ENCODE results near the gene PELI2.

PELI2 gene

DNA sequence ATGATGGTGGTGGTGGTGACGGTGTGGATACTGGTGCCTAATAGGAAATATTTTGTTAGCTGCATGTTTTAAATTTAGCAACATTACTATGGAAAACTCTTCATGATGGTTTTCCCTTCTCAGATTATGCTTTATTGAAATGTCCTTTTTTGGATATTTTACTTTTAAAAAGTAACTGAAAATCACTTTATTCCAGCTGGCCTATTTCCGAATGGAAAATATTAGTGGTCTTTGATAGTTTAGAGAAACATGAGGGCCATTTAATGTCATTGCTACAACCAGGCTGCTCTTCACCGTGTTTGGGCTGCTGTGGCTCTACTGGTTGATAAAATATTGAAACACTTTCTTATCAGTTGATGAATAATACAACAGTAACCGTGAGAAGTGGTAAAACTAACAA is 64.2 kb downstream of the PELI2 start:
- no peak overlapping the region for H3K4me3 ChIP-seq (ENCODE audit: low read depth, low read length)
- H3K9ac ChIP-seq (ENCODE audit: low read depth, low read length), result no peak overlapping the region
- no peaks in the 10 kb centered on the region for H3K36me3 ChIP-seq (ENCODE audit: control insufficient read depth, insufficient read depth, low read length)
- H3K4me1 ChIP-seq (ENCODE audit: control insufficient read depth, insufficient read depth, low read length), result no peaks in the 10 kb centered on the region
- H3K9me3 ChIP-seq (ENCODE audit: control insufficient read depth, insufficient read depth, low read length), result no peaks in the 10 kb centered on the region
- no peaks in the 10 kb centered on the region for H3K27me3 ChIP-seq (ENCODE audit: control insufficient read depth, insufficient read depth, low read length)

DNA sequence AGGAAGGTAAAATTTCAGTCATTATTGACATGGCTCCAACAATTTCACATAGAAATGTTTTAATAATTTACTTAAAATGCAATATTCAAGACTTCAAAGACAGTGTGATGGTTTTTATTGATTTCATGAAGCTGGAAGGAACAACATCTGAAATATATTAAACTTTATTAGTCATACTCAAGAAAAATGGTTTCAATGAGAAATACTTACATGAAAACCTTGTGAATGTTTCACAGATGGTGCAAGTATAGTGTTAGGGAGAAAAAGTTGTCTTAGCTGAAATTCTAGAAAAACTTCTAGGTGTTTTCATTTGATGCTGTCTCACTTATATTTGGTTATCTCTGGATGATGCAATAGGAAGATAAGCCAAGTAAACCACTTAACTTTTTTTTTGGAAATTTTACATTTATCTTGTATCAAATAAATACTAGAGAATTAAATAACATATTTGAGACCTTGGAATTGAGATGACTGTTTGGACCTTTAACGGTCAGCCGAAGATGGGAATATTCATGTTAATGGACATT is 65.5 kb downstream of the PELI2 start:
- Histone ChIP-seq H3K4me3 (ENCODE audit: low read depth, low read length) (no peak overlapping the region), H3K27me3 (ENCODE audit: control insufficient read depth, insufficient read depth, low read length) (no peaks in the 10 kb centered on the region), H3K9ac (ENCODE audit: low read depth, low read length) (no peak overlapping the region)

DNA sequence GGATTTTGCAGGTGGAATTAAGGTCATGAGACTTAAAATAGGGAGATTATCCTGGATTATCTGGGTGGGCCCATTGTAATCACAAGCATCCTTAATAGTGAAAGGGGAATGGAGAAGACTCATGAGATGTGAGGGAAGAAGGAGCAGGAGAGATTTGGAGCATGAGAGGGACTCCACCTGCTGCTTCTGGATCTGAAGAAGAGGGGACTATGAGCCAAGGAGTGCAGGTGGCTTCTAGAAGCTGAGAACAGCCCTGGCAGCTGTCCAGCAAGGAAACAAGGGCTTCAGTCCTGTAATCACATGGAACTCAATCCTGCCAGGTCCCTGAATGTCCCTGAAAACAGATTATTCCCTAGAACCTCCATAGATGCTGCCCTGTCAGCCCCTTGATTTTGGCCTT is 67.8 kb downstream of the PELI2 start:
- Histone ChIP-seq H3K4me3 (ENCODE audit: low read depth, low read length) (no peak overlapping the region), H3K9ac (ENCODE audit: low read depth, low read length) (no peak overlapping the region), H3K27me3 (ENCODE audit: control insufficient read depth, insufficient read depth, low read length) (no peaks in the 10 kb centered on the region), H3K9me3 (ENCODE audit: control insufficient read depth, insufficient read depth, low read length) (no peaks in the 10 kb centered on the region), H3K36me3 (ENCODE audit: control insufficient read depth, insufficient read depth, low read length) (no peaks in the 10 kb centered on the region), H3K4me1 (ENCODE audit: control insufficient read depth, insufficient read depth, low read length) (no peaks in the 10 kb centered on the region)

More for the DNA sequence above, 65.5 kb downstream of the PELI2 start:
- no peaks in the 10 kb centered on the region for H3K4me1 ChIP-seq (ENCODE audit: control insufficient read depth, insufficient read depth, low read length)
- H3K9me3 ChIP-seq (ENCODE audit: control insufficient read depth, insufficient read depth, low read length), result no peaks in the 10 kb centered on the region
- no peaks in the 10 kb centered on the region for H3K36me3 ChIP-seq (ENCODE audit: control insufficient read depth, insufficient read depth, low read length)

DNA sequence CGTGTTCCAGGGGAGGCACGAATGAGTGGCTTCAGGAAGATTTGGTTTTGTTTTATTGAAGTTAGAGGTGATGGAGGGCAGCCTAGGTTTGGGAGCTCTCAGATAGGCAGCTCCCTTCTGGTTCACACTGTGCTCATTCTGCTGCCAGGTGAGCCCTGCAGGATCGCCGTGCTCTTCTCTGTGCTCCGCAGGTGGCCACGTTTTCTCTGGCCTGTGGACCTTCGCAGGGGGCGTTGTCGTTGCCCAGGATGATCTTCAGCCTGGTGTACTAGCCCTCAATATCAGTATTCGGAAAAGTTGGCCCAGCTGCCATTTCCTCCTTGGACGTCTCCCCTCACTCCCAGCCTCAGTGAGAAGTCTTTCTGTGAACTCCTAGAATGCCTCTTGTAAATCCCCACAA is 69.5 kb downstream of the PELI2 start:
- Histone ChIP-seq H3K4me1 (ENCODE audit: control insufficient read depth, insufficient read depth, low read length) (no peaks in the 10 kb centered on the region), H3K4me3 (ENCODE audit: low read depth, low read length) (no peak overlapping the region), H3K9me3 (ENCODE audit: control insufficient read depth, insufficient read depth, low read length) (no peaks in the 10 kb centered on the region), H3K36me3 (ENCODE audit: control insufficient read depth, insufficient read depth, low read length) (no peaks in the 10 kb centered on the region), H3K9ac (ENCODE audit: low read depth, low read length) (no peak overlapping the region), H3K27me3 (ENCODE audit: control insufficient read depth, insufficient read depth, low read length) (no peaks in the 10 kb centered on the region)

- H3K9me3 ChIP-seq (ENCODE audit: control insufficient read depth, insufficient read depth, low read length), result no peaks in the 10 kb centered on the region
- no peaks in the 10 kb centered on the region for H3K36me3 ChIP-seq (ENCODE audit: control insufficient read depth, insufficient read depth, low read length)
- H3K9ac ChIP-seq (ENCODE audit: low read depth, low read length), result no peak overlapping the region
- no peak overlapping the region for H3K4me3 ChIP-seq (ENCODE audit: low read depth, low read length)
- H3K27me3 ChIP-seq (ENCODE audit: control insufficient read depth, insufficient read depth, low read length), result no peaks in the 10 kb centered on the region
- H3K4me1 ChIP-seq (ENCODE audit: control insufficient read depth, insufficient read depth, low read length), result no peaks in the 10 kb centered on the region
Measured at GRCh38 chr14:56189307-56189706, 71.1 kb downstream of the PELI2 start.

DNA sequence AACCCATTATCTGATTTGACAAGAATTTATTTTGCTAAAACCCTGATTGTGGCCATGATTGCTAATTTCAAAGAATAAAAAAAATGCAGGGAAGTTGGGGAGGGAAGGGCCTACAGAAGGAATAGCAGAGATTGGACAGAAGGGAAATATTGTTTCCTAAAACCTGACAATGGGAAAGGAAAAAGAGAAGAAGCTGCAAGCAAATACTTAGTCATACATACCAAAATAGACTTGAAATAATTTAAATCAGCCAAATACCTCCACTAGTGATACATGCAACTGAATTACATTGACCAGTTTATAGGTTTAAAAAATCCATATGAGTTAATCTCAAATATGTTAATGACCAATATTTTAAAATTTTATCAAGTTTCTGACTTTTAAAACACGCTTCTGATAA is 75.1 kb downstream of the PELI2 start:
- Histone ChIP-seq H3K4me1 (ENCODE audit: control insufficient read depth, insufficient read depth, low read length) (no peaks in the 10 kb centered on the region), H3K4me3 (ENCODE audit: low read depth, low read length) (no peak overlapping the region), H3K36me3 (ENCODE audit: control insufficient read depth, insufficient read depth, low read length) (no peaks in the 10 kb centered on the region), H3K9ac (ENCODE audit: low read depth, low read length) (no peak overlapping the region), H3K27me3 (ENCODE audit: control insufficient read depth, insufficient read depth, low read length) (no peaks in the 10 kb centered on the region), H3K9me3 (ENCODE audit: control insufficient read depth, insufficient read depth, low read length) (no peaks in the 10 kb centered on the region)

DNA sequence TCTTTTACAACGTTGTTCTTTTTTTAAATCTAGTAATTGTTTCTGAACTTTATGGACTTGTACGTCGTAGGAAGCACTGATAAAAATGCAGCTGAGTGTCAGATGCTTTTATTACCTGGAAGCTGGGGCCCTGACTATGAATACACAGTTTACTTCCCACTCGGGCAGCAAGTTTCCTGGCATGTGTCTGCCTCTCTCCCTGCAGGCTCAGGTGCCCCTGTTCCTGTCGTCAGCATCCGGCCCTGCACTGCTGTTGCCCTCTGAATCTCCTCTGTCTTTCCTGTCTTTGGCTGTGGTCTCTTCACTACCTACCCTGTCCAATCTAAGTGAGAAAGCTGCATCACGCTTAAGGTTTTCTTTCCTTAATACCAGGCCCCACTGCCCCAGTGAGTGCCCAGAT is 75.8 kb downstream of the PELI2 start:
- Histone ChIP-seq H3K9me3 (ENCODE audit: control insufficient read depth, insufficient read depth, low read length) (no peaks in the 10 kb centered on the region), H3K4me1 (ENCODE audit: control insufficient read depth, insufficient read depth, low read length) (no peaks in the 10 kb centered on the region), H3K9ac (ENCODE audit: low read depth, low read length) (no peak overlapping the region), H3K4me3 (ENCODE audit: low read depth, low read length) (no peak overlapping the region), H3K36me3 (ENCODE audit: control insufficient read depth, insufficient read depth, low read length) (no peaks in the 10 kb centered on the region), H3K27me3 (ENCODE audit: control insufficient read depth, insufficient read depth, low read length) (no peaks in the 10 kb centered on the region)

- no peaks in the 10 kb centered on the region for H3K9me3 ChIP-seq (ENCODE audit: control insufficient read depth, insufficient read depth, low read length)
- no peak overlapping the region for H3K9ac ChIP-seq (ENCODE audit: low read depth, low read length)
- no peak overlapping the region for H3K4me3 ChIP-seq (ENCODE audit: low read depth, low read length)
- H3K36me3 ChIP-seq (ENCODE audit: control insufficient read depth, insufficient read depth, low read length), result no peaks in the 10 kb centered on the region
- H3K4me1 ChIP-seq (ENCODE audit: control insufficient read depth, insufficient read depth, low read length), result no peaks in the 10 kb centered on the region
- no peaks in the 10 kb centered on the region for H3K27me3 ChIP-seq (ENCODE audit: control insufficient read depth, insufficient read depth, low read length)
Measured at GRCh38 chr14:56195223-56195622, 77.0 kb downstream of the PELI2 start.

GRCh38 chr14:56195704-56196103 is 77.5 kb downstream of the PELI2 start:
- Histone ChIP-seq H3K9ac (ENCODE audit: low read depth, low read length) (no peak overlapping the region), H3K36me3 (ENCODE audit: control insufficient read depth, insufficient read depth, low read length) (no peaks in the 10 kb centered on the region), H3K27me3 (ENCODE audit: control insufficient read depth, insufficient read depth, low read length) (no peaks in the 10 kb centered on the region), H3K9me3 (ENCODE audit: control insufficient read depth, insufficient read depth, low read length) (no peaks in the 10 kb centered on the region), H3K4me3 (ENCODE audit: low read depth, low read length) (no peak overlapping the region), H3K4me1 (ENCODE audit: control insufficient read depth, insufficient read depth, low read length) (peaks cover 4% of the 10 kb centered on the region)

GRCh38 chr14:56196274-56196673 is 78.1 kb downstream of the PELI2 start:
- Histone ChIP-seq H3K4me1 (ENCODE audit: control insufficient read depth, insufficient read depth, low read length) (peaks cover 4% of the 10 kb centered on the region), H3K9me3 (ENCODE audit: control insufficient read depth, insufficient read depth, low read length) (no peaks in the 10 kb centered on the region), H3K36me3 (ENCODE audit: control insufficient read depth, insufficient read depth, low read length) (no peaks in the 10 kb centered on the region), H3K27me3 (ENCODE audit: control insufficient read depth, insufficient read depth, low read length) (no peaks in the 10 kb centered on the region), H3K9ac (ENCODE audit: low read depth, low read length) (no peak overlapping the region), H3K4me3 (ENCODE audit: low read depth, low read length) (no peak overlapping the region)

DNA sequence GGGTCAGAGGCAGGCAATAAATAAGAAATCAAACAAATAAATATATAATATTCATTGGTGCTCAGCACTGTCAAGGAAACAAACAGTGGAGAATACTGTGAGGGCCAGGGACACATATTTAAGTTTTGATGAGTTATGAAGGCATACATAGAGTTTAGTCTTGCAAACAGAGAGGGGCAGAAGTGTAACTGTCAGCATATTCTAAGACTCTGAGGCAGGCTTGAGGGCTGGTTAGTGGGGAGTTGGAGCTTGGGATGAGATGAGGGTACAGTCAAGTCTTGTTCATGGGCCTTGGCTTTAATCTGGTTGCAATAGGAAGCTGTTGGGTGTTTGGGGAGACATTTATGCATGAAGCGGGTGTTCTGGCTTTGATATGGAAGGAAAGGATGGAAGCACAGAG is 78.9 kb downstream of the PELI2 start:
- H3K36me3 ChIP-seq (ENCODE audit: control insufficient read depth, insufficient read depth, low read length), result no peaks in the 10 kb centered on the region
- H3K4me3 ChIP-seq (ENCODE audit: low read depth, low read length), result no peak overlapping the region
- no peaks in the 10 kb centered on the region for H3K9me3 ChIP-seq (ENCODE audit: control insufficient read depth, insufficient read depth, low read length)
- H3K4me1 ChIP-seq (ENCODE audit: control insufficient read depth, insufficient read depth, low read length), result peaks cover 4% of the 10 kb centered on the region
- H3K9ac ChIP-seq (ENCODE audit: low read depth, low read length), result no peak overlapping the region
- H3K27me3 ChIP-seq (ENCODE audit: control insufficient read depth, insufficient read depth, low read length), result no peaks in the 10 kb centered on the region

DNA sequence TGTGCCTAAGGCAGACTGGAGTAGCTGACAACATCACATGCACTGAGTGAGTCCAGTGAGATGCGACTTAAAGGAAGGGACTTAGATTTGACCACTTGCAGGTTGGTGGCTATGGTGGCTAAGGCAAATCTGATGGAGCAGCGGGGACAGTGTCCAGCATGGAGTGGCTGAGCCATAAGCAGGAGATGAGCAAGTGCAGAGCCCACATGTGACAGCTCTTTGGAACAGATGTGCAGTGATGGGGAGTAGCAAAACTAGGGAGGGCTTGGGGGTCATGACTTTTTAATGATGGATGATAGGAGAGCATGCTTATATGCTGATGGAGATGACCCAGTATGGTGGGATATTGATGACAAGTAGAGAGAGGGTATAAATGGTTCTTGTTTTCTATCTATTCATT is 80.2 kb downstream of the PELI2 start:
- Histone ChIP-seq H3K9ac (ENCODE audit: low read depth, low read length) (no peak overlapping the region), H3K4me3 (ENCODE audit: low read depth, low read length) (no peak overlapping the region), H3K27me3 (ENCODE audit: control insufficient read depth, insufficient read depth, low read length) (no peaks in the 10 kb centered on the region), H3K4me1 (ENCODE audit: control insufficient read depth, insufficient read depth, low read length) (peaks cover 4% of the 10 kb centered on the region), H3K9me3 (ENCODE audit: control insufficient read depth, insufficient read depth, low read length) (no peaks in the 10 kb centered on the region), H3K36me3 (ENCODE audit: control insufficient read depth, insufficient read depth, low read length) (no peaks in the 10 kb centered on the region)

All from iPS-15b (cell line).